GM23248 (cell line): ENCODE data around the gene PIGH. TPM values are rescaled to one million over a fixed set of nuclear protein-coding genes. Genes with fewer than 3 reads are reported as not detected.

Source experiments
- DNase-seq: peaks from one replicate; pipeline ENCODE4 v3.0.0-alpha.2; 2015
- H2AFZ ChIP-seq: fragments of 200-600 bp; sonication (generic); 2 replicates; pipeline ENCODE4 v1.6.1; 2016; ENCODE audit warnings: antibody characterized with exemption
- H3F3A ChIP-seq: fragments of 200-600 bp; sonication (generic); 2 replicates; pipeline ENCODE4 v1.6.1; 2016; ENCODE audit warnings: mild to moderate bottlenecking, antibody characterized with exemption, mixed run types; ENCODE audit not compliant: insufficient read depth
- H3K27ac ChIP-seq: fragments of 200-600 bp; sonication (generic); 2 replicates; pipeline ENCODE4 v1.5.1; 2016; ENCODE audit warnings: mild to moderate bottlenecking
- H3K27me3 ChIP-seq: fragments of 200-600 bp; sonication (generic); replicated peaks from 2 replicates; pipeline ENCODE4 v1.6.1; 2016; ENCODE audit warnings: mild to moderate bottlenecking; ENCODE audit not compliant: insufficient read depth
- H3K36me3 ChIP-seq: fragments of 200-600 bp; sonication (generic); 2 replicates; pipeline ENCODE4 v1.6.1; 2016; ENCODE audit warnings: low read depth, mild to moderate bottlenecking
- H3K4me1 ChIP-seq: fragments of 200-600 bp; sonication (generic); 2 replicates; pipeline ENCODE4 v1.6.1; 2016; ENCODE audit warnings: mild to moderate bottlenecking; ENCODE audit not compliant: insufficient read depth
- H3K4me2 ChIP-seq: fragments of 200-600 bp; sonication (generic); one replicate; pipeline ENCODE4 v1.6.1; 2016; ENCODE audit warnings: mild to moderate bottlenecking; ENCODE audit not compliant: unreplicated experiment
- H3K4me3 ChIP-seq: fragments of 200-600 bp; sonication (generic); 2 replicates; pipeline ENCODE4 v1.5.1; 2016; ENCODE audit warnings: mild to moderate bottlenecking
- H3K79me2 ChIP-seq: fragments of 200-600 bp; sonication (generic); 2 replicates; pipeline ENCODE4 v1.6.1; 2016; ENCODE audit warnings: mild to moderate bottlenecking; ENCODE audit not compliant: insufficient read depth
- H3K9ac ChIP-seq: fragments of 200-600 bp; sonication (generic); 2 replicates; pipeline ENCODE4 v1.6.1; 2016; ENCODE audit warnings: mild to moderate bottlenecking
- H3K9me2 ChIP-seq: fragments of 200-600 bp; sonication (generic); 2 replicates; pipeline ENCODE4 v1.6.1; 2016; ENCODE audit warnings: mixed run types, mild to moderate bottlenecking, moderate library complexity; ENCODE audit not compliant: insufficient read depth
- H3K9me3 ChIP-seq: fragments of 200-600 bp; sonication (generic); one replicate; pipeline ENCODE4 v1.6.1; 2017; ENCODE audit warnings: low read depth
- H4K20me1 ChIP-seq: fragments of 200-600 bp; sonication (generic); 2 replicates; pipeline ENCODE4 v1.6.0; 2016; ENCODE audit not compliant: insufficient read depth
- EZH2 ChIP-seq: fragments of 200-600 bp; sonication (generic); IDR thresholded peaks from 2 replicates; pipeline ENCODE4 v1.6.1; 2018; ENCODE audit warnings: antibody characterized with exemption, mild to moderate bottlenecking; ENCODE audit not compliant: insufficient read depth, poor library complexity, severe bottlenecking
- EZH2phosphoT487 ChIP-seq: fragments of 200-600 bp; sonication (generic); IDR thresholded peaks from 2 replicates; pipeline ENCODE4 v1.6.1; 2018; ENCODE audit warnings: antibody characterized with exemption, moderate library complexity, mild to moderate bottlenecking, low read depth; ENCODE audit not compliant: insufficient read depth
- WGBS, 2 experiments: methylation state at CpG; one replicate each; pipeline ENCODE4 v1.1.6; 2015 to 2017; ENCODE audit warnings: low lambda C conversion rate in 2 of 2, low coverage in 1 of 2; ENCODE audit errors: missing lambda C conversion rate in 2 of 2; 5-methylcytosine and 5-hydroxymethylcytosine counted together
- in situ Hi-C: fragments of 300-500 bp; cut with MboI; formaldehyde crosslinking; loops from 2 replicates; pipeline ENCODE4 v1.15.0; 2020
- polyA plus RNA-seq: library from polyadenylated mRNA; unstranded; fragments of >200 nt; fragmentation: Nextera tagmentation; extraction: Ambion mirVana; gene quantifications from 2 replicates; pipeline ENCODE4 v1.2.1, GENCODE V29; 2016
- total RNA-seq: library from RNA; depleted of rRNA; stranded (reverse); fragments of >200 nt; shearing (Covaris generic); gene quantifications from 2 replicates; pipeline ENCODE4 v1.2.3, GENCODE V29; 2014

The PIGH gene
- total and polyA plus RNA-seq, 2 experiments from 2014 or later, result 10.8 to 23.4 TPM

GRCh38 chr14:67571991-67572323 lies 28.1 kb downstream of the PIGH start:
- Histone ChIP-seq H3K36me3 (no peaks in the 10 kb centered on the region), H2AFZ (no peak overlapping the region), H3K27me3 (no peaks in the 10 kb centered on the region; the same call in 1 of the 2 replicates), H4K20me1 (no peaks in the 10 kb centered on the region), H3K79me2 (no peaks in the 10 kb centered on the region), H3K27ac (no peak overlapping the region), H3K9me3 (no peaks in the 10 kb centered on the region), H3K9ac (no peak overlapping the region), H3K9me2 (no peaks in the 10 kb centered on the region), H3K4me2 (no peak overlapping the region), H3K4me1 (no peaks in the 10 kb centered on the region), H3F3A (no peaks in the 10 kb centered on the region), H3K4me3 (no peak overlapping the region)
- no peak for TF ChIP-seq EZH2phosphoT487
- 62 to 67% methylated on average over 13 to 16 of the region's 19 CpGs for WGBS, 2 experiments
- no peak for DNase-seq
- in situ Hi-C loops, result no loop called here

GRCh38 chr14:67571275-67571990 lies 28.6 kb downstream of the PIGH start:
- Histone ChIP-seq H3K4me1 (no peaks in the 10 kb centered on the region), H4K20me1 (no peaks in the 10 kb centered on the region), H3K9me3 (no peaks in the 10 kb centered on the region), H3K9ac (no peak overlapping the region), H3K4me2 (no peak overlapping the region), H3K9me2 (no peaks in the 10 kb centered on the region), H3K27me3 (no peaks in the 10 kb centered on the region; the same call in 1 of the 2 replicates), H3K79me2 (no peaks in the 10 kb centered on the region), H2AFZ (no peak overlapping the region), H3K4me3 (no peak overlapping the region), H3K27ac (no peak overlapping the region), H3F3A (no peaks in the 10 kb centered on the region), H3K36me3 (no peaks in the 10 kb centered on the region)
- in situ Hi-C loops, result no loop called here
- TF ChIP-seq EZH2, result no peak
- no peak for TF ChIP-seq EZH2phosphoT487
- DNase-seq, result peak; percentile 72
- 33 to 36% methylated on average over 13 to 14 of the region's 14 CpGs for WGBS, 2 experiments

- in situ Hi-C loops, result no loop called here
- Histone ChIP-seq H3K4me2 (no peak overlapping the region), H3K9me2 (no peaks in the 10 kb centered on the region)
Measured at GRCh38 chr14:67570453-67570852, 29.6 kb downstream of the PIGH start.

GRCh38 chr14:67569651-67570290 lies 30.3 kb downstream of the PIGH start:
- no peaks in the 10 kb centered on the region for H3K36me3 ChIP-seq
- no peak overlapping the region for H2AFZ ChIP-seq
- H3K9me2 ChIP-seq, result no peaks in the 10 kb centered on the region
- DNase-seq, result no peak
- 51 to 52% methylated on average over 4 of the region's 4 CpGs for WGBS, 2 experiments
- H3K4me3 ChIP-seq, result no peak overlapping the region
- TF ChIP-seq EZH2, result no peak
- no peak for TF ChIP-seq EZH2phosphoT487
- H3K4me2 ChIP-seq, result no peak overlapping the region
- in situ Hi-C loops, result loop anchor here (10.0 kb wide), 1 partner anchor 145 kb away; no protein-coding TSS in a partner anchor
- no peak overlapping the region for H3K27ac ChIP-seq
- no peaks in the 10 kb centered on the region for H3K9me3 ChIP-seq
- H4K20me1 ChIP-seq, result no peaks in the 10 kb centered on the region
- H3K4me1 ChIP-seq, result no peaks in the 10 kb centered on the region
- no peak overlapping the region for H3K9ac ChIP-seq
- H3K79me2 ChIP-seq, result no peaks in the 10 kb centered on the region
- H3K27me3 ChIP-seq, result no peaks in the 10 kb centered on the region; the same call in 1 of the 2 replicates
- H3F3A ChIP-seq, result no peaks in the 10 kb centered on the region

More at GRCh38 chr14:67570453-67570852, 29.6 kb downstream of the PIGH start:
- Histone ChIP-seq H3K4me3 (no peak overlapping the region), H3K4me1 (no peaks in the 10 kb centered on the region), H4K20me1 (no peaks in the 10 kb centered on the region), H3F3A (no peaks in the 10 kb centered on the region), H3K9me3 (no peaks in the 10 kb centered on the region), H3K79me2 (no peaks in the 10 kb centered on the region), H3K27me3 (no peaks in the 10 kb centered on the region; the same call in 1 of the 2 replicates), H3K27ac (no peak overlapping the region), H2AFZ (no peak overlapping the region), H3K36me3 (no peaks in the 10 kb centered on the region), H3K9ac (no peak overlapping the region)
- 83 to 88% methylated on average over 7 of the region's 7 CpGs for whole genome bisulfite sequencing, 2 experiments
- TF ChIP-seq EZH2, result no peak
- TF ChIP-seq EZH2phosphoT487, result no peak
- DNase-seq, result no peak
